H9 (cell line): ENCODE results near the gene HOXA9. TPM values are rescaled to one million over a fixed set of nuclear protein-coding genes. Genes with fewer than 3 reads are reported as not detected.

Experiments
- DNase-seq: peaks from one replicate; pipeline ENCODE4 v3.0.0-alpha.2; 2017
- H2AFZ ChIP-seq: one replicate; pipeline ENCODE4 v1.6.1; 2013; ENCODE audit warnings: mild to moderate bottlenecking, low read length, control low read depth, moderate library complexity
- H2AK5ac ChIP-seq: 2 replicates; pipeline ENCODE4 v1.6.1; 2013; ENCODE audit warnings: low read length, control low read depth, mixed read lengths; ENCODE audit not compliant: insufficient read length
- H2BK120ac ChIP-seq: one replicate; pipeline ENCODE4 v1.6.1; 2013; ENCODE audit warnings: low read depth, mild to moderate bottlenecking, low read length, control low read depth, inconsistent platforms; ENCODE audit not compliant: poor library complexity, severe bottlenecking
- H2BK12ac ChIP-seq: 2 replicates; pipeline ENCODE4 v1.6.1; 2013; ENCODE audit warnings: low read length, control low read depth, mixed read lengths, low read depth; ENCODE audit not compliant: insufficient read length
- H2BK15ac ChIP-seq: 2 replicates; pipeline ENCODE4 v1.6.1; 2013; ENCODE audit warnings: low read depth, low read length, control low read depth
- H2BK20ac ChIP-seq: one replicate; pipeline ENCODE4 v1.6.1; 2013; ENCODE audit warnings: low read depth, mild to moderate bottlenecking, low read length, control low read depth, inconsistent platforms; ENCODE audit not compliant: poor library complexity, severe bottlenecking
- H2BK5ac ChIP-seq: 2 replicates; pipeline ENCODE4 v1.6.1; 2013; ENCODE audit warnings: low read length, control low read depth, mixed read lengths; ENCODE audit not compliant: insufficient read length
- H3K14ac ChIP-seq: 2 replicates; pipeline ENCODE4 v1.6.1; 2013; ENCODE audit warnings: low read length, control low read depth; ENCODE audit not compliant: insufficient read depth
- H3K18ac ChIP-seq: 2 replicates; pipeline ENCODE4 v1.6.1; 2013; ENCODE audit warnings: low read depth, mild to moderate bottlenecking, mixed read lengths, low read length, control low read depth; ENCODE audit not compliant: insufficient read length
- H3K23ac ChIP-seq: 2 replicates; pipeline ENCODE4 v1.6.1; 2013; ENCODE audit warnings: low read length, control low read depth, mixed read lengths, low read depth; ENCODE audit not compliant: insufficient read length
- H3K23me2 ChIP-seq: 2 replicates; pipeline ENCODE4 v1.6.1; 2013; ENCODE audit warnings: low read depth, mild to moderate bottlenecking, mixed read lengths, low read length, control low read depth; ENCODE audit not compliant: insufficient read length, poor library complexity, severe bottlenecking
- H3K27ac ChIP-seq: 2 replicates; pipeline ENCODE4 v1.5.1; 2013; ENCODE audit warnings: low read length, control low read depth, mixed read lengths, low read depth; ENCODE audit not compliant: insufficient read length
- H3K27me3 ChIP-seq: 2 replicates; pipeline ENCODE4 v1.6.1; 2013; ENCODE audit warnings: low read length, control low read depth, inconsistent platforms; ENCODE audit not compliant: insufficient read depth
- H3K4ac ChIP-seq: 2 replicates; pipeline ENCODE4 v1.6.1; 2013; ENCODE audit warnings: low read depth, mild to moderate bottlenecking, control low read depth, inconsistent platforms, low read length, moderate library complexity
- H3K4me1 ChIP-seq: 2 replicates; pipeline ENCODE4 v1.6.1; 2013; ENCODE audit warnings: low read length, control low read depth, inconsistent platforms; ENCODE audit not compliant: insufficient read depth
- H3K4me2 ChIP-seq: 2 replicates; pipeline ENCODE4 v1.6.1; 2013; ENCODE audit warnings: low read length, control low read depth, mixed read lengths; ENCODE audit not compliant: insufficient read length, insufficient read depth
- H3K56ac ChIP-seq: 2 replicates; pipeline ENCODE4 v1.6.1; 2013; ENCODE audit warnings: low read depth, mild to moderate bottlenecking, mixed read lengths, low read length, control low read depth; ENCODE audit not compliant: insufficient read length
- H3K79me1 ChIP-seq: 2 replicates; pipeline ENCODE4 v1.6.1; 2013; ENCODE audit warnings: low read depth, mild to moderate bottlenecking, moderate library complexity, low read length, control low read depth, inconsistent platforms; ENCODE audit not compliant: insufficient read depth, poor library complexity, severe bottlenecking
- H3K79me2 ChIP-seq: 2 replicates; pipeline ENCODE4 v1.6.1; 2013; ENCODE audit warnings: low read length, control low read depth, inconsistent platforms; ENCODE audit not compliant: insufficient read depth
- H3K9ac ChIP-seq: 2 replicates; pipeline ENCODE4 v1.6.1; 2013; ENCODE audit warnings: low read length, control low read depth, mixed read lengths; ENCODE audit not compliant: insufficient read length; ENCODE audit errors: extremely low read depth
- H3K9me3 ChIP-seq: one replicate; pipeline ENCODE4 v1.6.1; 2013; ENCODE audit warnings: low read depth, low read length, inconsistent platforms; ENCODE audit not compliant: control insufficient read depth
- H3T11ph ChIP-seq: one replicate; pipeline ENCODE4 v1.6.1; 2013; ENCODE audit warnings: mild to moderate bottlenecking, low read length, control low read depth, inconsistent platforms
- H4K20me1 ChIP-seq: one replicate; pipeline ENCODE4 v1.6.1; 2013; ENCODE audit not compliant: control insufficient read depth, insufficient read length, insufficient read depth
- H4K5ac ChIP-seq: 2 replicates; pipeline ENCODE4 v1.6.1; 2013; ENCODE audit warnings: low read depth, mild to moderate bottlenecking, mixed read lengths, low read length, control low read depth; ENCODE audit not compliant: insufficient read length
- H4K8ac ChIP-seq: replicated peaks from 2 replicates; pipeline ENCODE4 v1.6.1; 2013; ENCODE audit warnings: low read length, control low read depth, mixed read lengths, low read depth; ENCODE audit not compliant: insufficient read length
- H4K91ac ChIP-seq: 2 replicates; pipeline ENCODE4 v1.6.1; 2013; ENCODE audit warnings: low read depth, mild to moderate bottlenecking, moderate library complexity, mixed read lengths, low read length, control low read depth; ENCODE audit not compliant: insufficient read length
- H3K27ac Mint-ChIP-seq, 3 experiments: 2 replicates in 2 of 3; 3 replicates in 1 of 3; pipeline ENCODE4 v1.8.0; 2020 to 2021; ENCODE audit warnings: mixed read lengths in 3 of 3, mild to moderate bottlenecking in 1 of 3, moderate library complexity in 1 of 3
- H3K27me3 Mint-ChIP-seq: 2 replicates; pipeline ENCODE4 v1.8.0; 2021; ENCODE audit warnings: low read depth, mild to moderate bottlenecking, moderate library complexity, mixed read lengths
- H3K36me3 Mint-ChIP-seq, 3 experiments: 2 replicates in 2 of 3; 3 replicates in 1 of 3; pipeline ENCODE4 v1.8.0; 2020 to 2021; ENCODE audit warnings: low read depth in 3 of 3, mixed read lengths in 3 of 3; ENCODE audit not compliant: insufficient read depth in 1 of 3
- H3K4me1 Mint-ChIP-seq, 2 experiments: 2 replicates each; pipeline ENCODE4 v1.8.0; 2020; ENCODE audit warnings: mixed read lengths in 2 of 2
- H3K4me3 Mint-ChIP-seq, 2 experiments: 2 replicates in 1 of 2; 3 replicates in 1 of 2; pipeline ENCODE4 v1.8.0; 2020 to 2021; ENCODE audit warnings: mild to moderate bottlenecking in 2 of 2, mixed read lengths in 2 of 2, moderate library complexity in 1 of 2
- H3K9me3 Mint-ChIP-seq, 2 experiments: 2 replicates in 1 of 2; 3 replicates in 1 of 2; pipeline ENCODE4 v1.8.0; 2020; ENCODE audit warnings: mild to moderate bottlenecking in 2 of 2, mixed read lengths in 2 of 2, moderate library complexity in 1 of 2
- CTCF ChIP-seq: fragments of 200-600 bp; sonication (generic); conservative IDR thresholded peaks from 3 replicates; pipeline ENCODE4 v1.8.0; 2021; ENCODE audit warnings: antibody characterized with exemption, mild to moderate bottlenecking
- WGBS: extraction: QIAGEN DNeasy Blood & Tissue Kit; methylation state at CpG from one replicate; pipeline ENCODE4 v1.1.7; 2013; ENCODE audit warnings: missing lambda C conversion rate, low lambda C conversion rate, mixed read lengths; ENCODE audit not compliant: insufficient read length; ENCODE audit errors: extremely low coverage; 5-methylcytosine and 5-hydroxymethylcytosine counted together
- total RNA-seq: library from RNA; stranded (reverse); gene quantifications from 2 replicates; pipeline ENCODE4 v1.2.1, GENCODE V29; 2021

HOXA9 gene
- total RNA-seq, 1 experiment from 2014 or later: not detected

GRCh38 chr7:27174874-27175625 is 9.7 kb upstream of the HOXA9 start:
- Histone ChIP-seq H3K23ac (no peak overlapping the region), H3K4me2 (no peak overlapping the region), H3K79me2 (no peaks in the 10 kb centered on the region), H4K20me1 (no peaks in the 10 kb centered on the region), H3K56ac (no peak overlapping the region), H2BK5ac (no peak overlapping the region), H3K23me2 (no peaks in the 10 kb centered on the region), H4K8ac (no peak overlapping the region), H2BK20ac (no peak overlapping the region), H2BK12ac (no peak overlapping the region), H4K5ac (no peak overlapping the region), H3K9me3 (no peaks in the 10 kb centered on the region), H3K14ac (no peak overlapping the region), H3K9ac (no peak overlapping the region), H3K4me1 (no peaks in the 10 kb centered on the region), H4K91ac (no peak overlapping the region), H3K18ac (no peak overlapping the region), H2AFZ (no peak overlapping the region), H3K4ac (no peak overlapping the region), H3T11ph (no peak overlapping the region), H2BK120ac (no peak overlapping the region), H3K79me1 (no peaks in the 10 kb centered on the region), H3K27ac (no peak overlapping the region), H2AK5ac (no peak overlapping the region), H3K27me3 (peaks cover 98% of the 10 kb centered on the region), H2BK15ac (no peak overlapping the region)
- H3K27ac Mint-ChIP-seq: no peak overlapping the region
- DNase-seq: peak; percentile 36
- peaks cover 3 to 7% of the 10 kb centered on the region in 2 experiments for H3K4me1 Mint-ChIP-seq
- H3K27me3 Mint-ChIP-seq: peaks cover 98% of the 10 kb centered on the region
- peaks cover 6 to 28% of the 10 kb centered on the region in 2 experiments; a peak in 4 of 5 replicates for H3K9me3 Mint-ChIP-seq
- no peaks in the 10 kb centered on the region; a peak in 2 of 7 replicates for H3K36me3 Mint-ChIP-seq
- peak overlapping the region in 1 of 2 experiments; percentile 55; a peak in 2 of 5 replicates for H3K4me3 Mint-ChIP-seq
- WGBS: no CpG with 5 or more reads among the region's 12 CpGs
- TF ChIP-seq CTCF: no peak
